ENCODE measurements around the gene BCL7B. TPM values are rescaled to one million over a fixed set of nuclear protein-coding genes. Genes with fewer than 3 reads are reported as not detected.
A peak's percentile ranks its signal among the peaks of the same experiment; 100 is the strongest.
"Not testable (repeated sequence)": the region's sequence is repeated elsewhere in the genome, so short reads cannot be mapped to it uniquely, and the experiment has no call there.

Gene BCL7B
- total RNA-seq, 2 donors from 2014 or later, result 52.4 to 76.7 TPM

DNA sequence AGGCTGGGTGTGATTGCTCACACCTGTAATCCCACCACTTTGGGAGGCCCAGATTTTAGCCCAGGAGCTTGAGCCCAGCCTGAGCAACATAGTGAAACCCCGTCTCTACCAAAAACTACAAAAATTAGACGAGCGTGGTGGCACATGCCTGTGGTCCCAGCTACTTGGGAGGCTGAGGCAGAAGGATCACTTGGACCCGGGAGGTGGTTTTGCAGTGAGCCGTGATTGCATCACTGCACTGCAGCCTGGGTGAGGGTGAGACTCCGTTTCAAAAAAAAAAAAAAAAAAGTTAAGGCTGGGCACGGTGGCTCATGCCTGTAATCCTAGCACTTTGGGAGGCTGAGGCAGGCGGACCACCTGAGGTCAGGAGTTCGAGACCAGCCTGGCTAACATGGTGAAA is 23.5 kb upstream of the BCL7B start:
- Mint-ChIP-seq H3K36me3 (ENCODE audit: low read depth) (peaks cover 13% of the 10 kb centered on the region), H3K4me1 (peaks cover 11% of the 10 kb centered on the region)
- not testable (repeated sequence) for H3K27ac Mint-ChIP-seq; H3K27me3 Mint-ChIP-seq; H3K9me3 Mint-ChIP-seq; H3K4me3 Mint-ChIP-seq; ATAC-seq (replicated peaks)

- ATAC-seq (replicated peaks), result peak; percentile 92
- Mint-ChIP-seq H3K4me3 (peak within 1 kb of the TSS; percentile 95), H3K4me1 (peaks cover 11% of the 10 kb centered on the region), H3K36me3 (ENCODE audit: low read depth) (peaks cover 36% of the 10 kb centered on the region), H3K9me3 (no peaks in the 10 kb centered on the region), H3K27me3 (no peaks in the 10 kb centered on the region), H3K27ac (peak within 1 kb of the TSS; percentile 94)
These were observed 21.0 kb upstream of the BCL7B start, which contains the start of gene TBL2 for GRCh38 chr7:73578342-73579128. TSS of gene TBL2 (minus strand) at chr7:73578579. CDS start at chr7:73578549, 30 bp downstream.

GRCh38 chr7:73577627-73578341 is 20.3 kb upstream of the BCL7B start:
- peak; percentile 10 for ATAC-seq (replicated peaks)
- Mint-ChIP-seq H3K9me3 (no peaks in the 10 kb centered on the region), H3K27me3 (no peaks in the 10 kb centered on the region), H3K36me3 (ENCODE audit: low read depth) (peaks cover 43% of the 10 kb centered on the region), H3K4me1 (peaks cover 11% of the 10 kb centered on the region), H3K4me3 (peak overlapping the region; percentile 95), H3K27ac (peak overlapping the region; percentile 94)

DNA sequence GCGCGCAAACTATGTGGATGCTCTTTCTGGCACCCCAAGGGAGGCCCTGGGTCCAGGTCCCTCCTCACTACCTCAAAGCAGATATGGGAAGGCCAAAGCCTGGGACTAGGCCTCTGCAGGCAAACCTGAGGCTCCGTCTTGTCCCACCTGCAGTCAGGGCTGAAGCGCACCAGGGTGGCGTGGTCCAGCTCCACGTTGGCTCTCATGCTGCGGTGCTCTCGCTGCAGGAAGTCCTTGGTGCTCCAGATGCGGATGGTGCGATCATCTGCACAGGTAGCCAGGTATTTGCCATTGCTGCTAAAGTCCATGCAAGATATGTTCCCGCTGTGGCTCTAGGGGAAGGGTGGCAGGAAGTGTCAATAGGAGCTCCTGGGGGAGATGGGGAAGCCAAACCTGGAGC is 16.3 kb upstream of the BCL7B start:
- Mint-ChIP-seq H3K4me3 (no peak overlapping the region), H3K36me3 (ENCODE audit: low read depth) (peaks cover 83% of the 10 kb centered on the region), H3K27ac (no peak overlapping the region), H3K9me3 (no peaks in the 10 kb centered on the region), H3K4me1 (peaks cover 6% of the 10 kb centered on the region), H3K27me3 (no peaks in the 10 kb centered on the region)
- ATAC-seq (replicated peaks), result no peak

DNA sequence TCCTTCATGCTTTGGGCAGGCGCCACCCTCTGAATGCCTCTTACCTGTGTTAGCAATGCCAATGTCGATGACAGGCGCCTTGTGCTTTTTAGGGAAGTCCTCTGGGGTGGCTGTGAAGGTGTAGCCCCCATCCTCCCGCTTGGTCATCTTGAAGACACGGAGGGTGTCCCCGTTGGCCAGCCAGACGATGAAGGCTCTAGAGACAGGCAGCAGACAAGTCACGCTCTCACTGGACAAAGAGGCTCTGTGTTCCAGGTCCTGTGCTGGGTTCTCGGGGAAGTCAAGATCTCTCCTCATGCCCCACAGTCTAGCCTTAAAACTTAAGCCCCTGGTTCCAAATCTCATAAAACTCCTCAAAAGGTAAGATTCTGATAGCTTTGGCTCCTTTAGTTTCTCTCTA is 15.8 kb upstream of the BCL7B start:
- Mint-ChIP-seq H3K9me3 (no peaks in the 10 kb centered on the region), H3K36me3 (ENCODE audit: low read depth) (peaks cover 86% of the 10 kb centered on the region), H3K4me1 (peaks cover 5% of the 10 kb centered on the region), H3K27me3 (no peaks in the 10 kb centered on the region), H3K27ac (no peak overlapping the region), H3K4me3 (no peak overlapping the region)
- no peak for ATAC-seq (replicated peaks)

- no peak for ATAC-seq (replicated peaks)
- Mint-ChIP-seq H3K36me3 (ENCODE audit: low read depth) (peaks cover 86% of the 10 kb centered on the region), H3K27ac (no peak overlapping the region), H3K4me1 (peaks cover 10% of the 10 kb centered on the region), H3K9me3 (no peaks in the 10 kb centered on the region), H3K4me3 (no peak overlapping the region), H3K27me3 (no peaks in the 10 kb centered on the region)
These were observed 15.3 kb upstream of the BCL7B start for GRCh38 chr7:73572767-73573186.

- no peaks in the 10 kb centered on the region for H3K27me3 Mint-ChIP-seq
- no peak overlapping the region for H3K27ac Mint-ChIP-seq
- no peak for ATAC-seq (replicated peaks)
- no peaks in the 10 kb centered on the region for H3K9me3 Mint-ChIP-seq
- peaks cover 16% of the 10 kb centered on the region for H3K4me1 Mint-ChIP-seq
- peaks cover 73% of the 10 kb centered on the region for H3K36me3 Mint-ChIP-seq (ENCODE audit: low read depth)
- no peak overlapping the region for H3K4me3 Mint-ChIP-seq
These were observed 13.5 kb upstream of the BCL7B start for GRCh38 chr7:73570977-73571376.

DNA sequence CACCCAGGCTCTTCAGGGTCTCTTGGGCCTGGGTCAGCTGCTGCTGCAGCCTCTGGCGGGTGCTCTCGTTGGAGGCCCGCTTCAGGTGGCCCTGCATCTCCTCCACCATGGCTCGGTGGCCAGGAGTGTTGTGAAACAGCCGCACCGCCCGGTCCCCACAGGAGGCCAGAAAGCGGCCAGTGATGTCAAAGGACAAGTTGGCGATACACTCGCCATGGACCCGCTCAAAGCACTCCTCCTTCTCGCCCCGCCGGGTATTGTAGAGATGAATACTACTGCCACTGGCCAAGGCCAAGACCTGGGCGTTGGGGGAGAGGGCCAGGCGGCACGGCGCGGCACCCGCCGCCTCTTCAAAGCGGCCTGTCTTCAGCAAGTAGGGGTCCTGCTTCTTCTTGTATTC is 13.0 kb upstream of the BCL7B start:
- peaks cover 70% of the 10 kb centered on the region for H3K36me3 Mint-ChIP-seq (ENCODE audit: low read depth)
- no peaks in the 10 kb centered on the region for H3K9me3 Mint-ChIP-seq
- no peak overlapping the region for H3K27ac Mint-ChIP-seq
- no peak for ATAC-seq (replicated peaks)
- H3K4me1 Mint-ChIP-seq, result peaks cover 19% of the 10 kb centered on the region
- H3K4me3 Mint-ChIP-seq, result no peak overlapping the region
- H3K27me3 Mint-ChIP-seq, result no peaks in the 10 kb centered on the region

GRCh38 chr7:73569042-73569608 is 11.6 kb upstream of the BCL7B start:
- H3K9me3 Mint-ChIP-seq, result no peaks in the 10 kb centered on the region
- H3K27me3 Mint-ChIP-seq, result no peaks in the 10 kb centered on the region
- ATAC-seq (replicated peaks), result no peak
- H3K4me3 Mint-ChIP-seq, result no peak overlapping the region
- peaks cover 19% of the 10 kb centered on the region for H3K4me1 Mint-ChIP-seq
- no peak overlapping the region for H3K27ac Mint-ChIP-seq
- peaks cover 56% of the 10 kb centered on the region for H3K36me3 Mint-ChIP-seq (ENCODE audit: low read depth)

GRCh38 chr7:73567846-73568685 is 10.6 kb upstream of the BCL7B start:
- H3K9me3 Mint-ChIP-seq, result no peaks in the 10 kb centered on the region
- ATAC-seq (replicated peaks), result peak; percentile 43
- no peak overlapping the region for H3K4me3 Mint-ChIP-seq
- H3K27me3 Mint-ChIP-seq, result no peaks in the 10 kb centered on the region
- H3K27ac Mint-ChIP-seq, result peak overlapping the region; percentile 52
- peaks cover 45% of the 10 kb centered on the region for H3K36me3 Mint-ChIP-seq (ENCODE audit: low read depth)
- H3K4me1 Mint-ChIP-seq, result peaks cover 19% of the 10 kb centered on the region

DNA sequence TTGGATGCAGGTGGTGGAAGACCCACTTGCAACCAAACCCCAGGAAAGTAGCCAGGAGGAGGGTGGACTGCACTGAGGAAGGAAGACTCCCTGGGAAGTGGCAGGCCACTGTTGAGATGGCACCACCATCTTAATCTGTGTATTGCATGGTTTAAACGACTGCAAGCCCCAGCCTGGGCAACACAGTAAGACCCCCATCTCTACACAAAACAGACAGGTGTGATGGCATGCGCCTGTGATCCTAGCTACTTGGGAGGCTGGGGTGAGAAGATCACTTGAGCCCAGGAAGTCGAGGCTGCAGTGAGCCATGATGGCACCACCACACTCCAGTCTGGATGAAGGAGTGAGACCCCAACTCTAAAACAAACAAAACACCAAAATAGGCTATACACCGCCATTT is 9.7 kb upstream of the BCL7B start:
- Mint-ChIP-seq H3K27ac (no peak overlapping the region), H3K27me3 (no peaks in the 10 kb centered on the region), H3K4me3 (no peak overlapping the region), H3K36me3 (ENCODE audit: low read depth) (peaks cover 36% of the 10 kb centered on the region), H3K9me3 (no peaks in the 10 kb centered on the region), H3K4me1 (peaks cover 19% of the 10 kb centered on the region)
- no peak for ATAC-seq (replicated peaks)

DNA sequence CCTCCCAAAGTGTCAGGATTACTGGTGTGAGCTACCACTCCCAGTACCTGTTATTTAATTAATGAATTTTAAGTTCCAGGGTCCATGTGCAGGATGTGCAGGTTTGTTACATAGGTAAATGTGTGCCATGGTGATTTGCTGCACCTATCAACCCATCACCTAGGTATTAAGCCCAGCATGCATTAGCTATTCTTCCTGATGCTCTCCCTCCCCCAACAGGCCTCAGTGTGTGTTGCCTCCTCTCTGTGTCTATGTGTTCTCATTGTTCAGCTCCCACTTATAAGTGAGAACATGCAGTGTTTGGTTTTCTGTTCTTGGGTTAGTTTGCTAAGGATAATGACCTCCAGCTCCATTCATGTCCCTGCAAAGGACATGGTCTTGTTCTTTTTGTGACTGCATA is 8.9 kb upstream of the BCL7B start:
- not testable (repeated sequence) for H3K27me3 Mint-ChIP-seq; ATAC-seq (replicated peaks); H3K9me3 Mint-ChIP-seq
- Mint-ChIP-seq H3K36me3 (ENCODE audit: low read depth) (peaks cover 29% of the 10 kb centered on the region), H3K27ac (peak overlapping the region; percentile 58), H3K4me3 (peak overlapping the region; percentile 74), H3K4me1 (peaks cover 19% of the 10 kb centered on the region)

- H3K27ac Mint-ChIP-seq, result peak overlapping the region; percentile 58
- H3K9me3 Mint-ChIP-seq, result no peaks in the 10 kb centered on the region
- peak overlapping the region; percentile 74 for H3K4me3 Mint-ChIP-seq
- no peaks in the 10 kb centered on the region for H3K27me3 Mint-ChIP-seq
- peaks cover 23% of the 10 kb centered on the region for H3K36me3 Mint-ChIP-seq (ENCODE audit: low read depth)
- peaks cover 19% of the 10 kb centered on the region for H3K4me1 Mint-ChIP-seq
- peak; percentile 19 for ATAC-seq (replicated peaks)
These were observed 8.3 kb upstream of the BCL7B start for GRCh38 chr7:73565675-73566340.

Measured in activated T-helper 17 cell treated with anti-CD3 and anti-CD28 coated beads, Interleukin-2, amount 50 U/mL, for 72 hours (primary cell).